ENCODE results near the gene COL11A2.

- TF ChIP-seq, protein P1, sequence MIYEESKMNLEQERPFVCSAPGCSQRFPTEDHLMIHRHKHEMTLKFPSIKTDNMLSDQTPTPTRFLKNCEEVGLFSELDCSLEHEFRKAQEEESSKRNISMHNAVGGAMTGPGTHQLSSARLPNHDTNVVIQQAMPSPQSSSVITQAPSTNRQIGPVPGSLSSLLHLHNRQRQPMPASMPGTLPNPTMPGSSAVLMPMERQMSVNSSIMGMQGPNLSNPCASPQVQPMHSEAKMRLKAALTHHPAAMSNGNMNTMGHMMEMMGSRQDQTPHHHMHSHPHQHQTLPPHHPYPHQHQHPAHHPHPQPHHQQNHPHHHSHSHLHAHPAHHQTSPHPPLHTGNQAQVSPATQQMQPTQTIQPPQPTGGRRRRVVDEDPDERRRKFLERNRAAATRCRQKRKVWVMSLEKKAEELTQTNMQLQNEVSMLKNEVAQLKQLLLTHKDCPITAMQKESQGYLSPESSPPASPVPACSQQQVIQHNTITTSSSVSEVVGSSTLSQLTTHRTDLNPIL (CRISPR knock-in tag; IDR thresholded peaks at IDR 0.05; ENCODE audit: low read depth): no peak
- TF ChIP-seq ZC3H10 (CRISPR knock-in tag; IDR thresholded peaks at IDR 0.05) (no peak), POU6F1 (CRISPR knock-in tag; IDR thresholded peaks at IDR 0.05; ENCODE audit: borderline replicate concordance, low read depth) (no peak), ISL1 (CRISPR knock-in tag; IDR thresholded peaks at IDR 0.05) (no peak), GLIS3 (CRISPR knock-in tag; IDR thresholded peaks at IDR 0.05) (no peak)
- TF ChIP-seq, protein P2, sequence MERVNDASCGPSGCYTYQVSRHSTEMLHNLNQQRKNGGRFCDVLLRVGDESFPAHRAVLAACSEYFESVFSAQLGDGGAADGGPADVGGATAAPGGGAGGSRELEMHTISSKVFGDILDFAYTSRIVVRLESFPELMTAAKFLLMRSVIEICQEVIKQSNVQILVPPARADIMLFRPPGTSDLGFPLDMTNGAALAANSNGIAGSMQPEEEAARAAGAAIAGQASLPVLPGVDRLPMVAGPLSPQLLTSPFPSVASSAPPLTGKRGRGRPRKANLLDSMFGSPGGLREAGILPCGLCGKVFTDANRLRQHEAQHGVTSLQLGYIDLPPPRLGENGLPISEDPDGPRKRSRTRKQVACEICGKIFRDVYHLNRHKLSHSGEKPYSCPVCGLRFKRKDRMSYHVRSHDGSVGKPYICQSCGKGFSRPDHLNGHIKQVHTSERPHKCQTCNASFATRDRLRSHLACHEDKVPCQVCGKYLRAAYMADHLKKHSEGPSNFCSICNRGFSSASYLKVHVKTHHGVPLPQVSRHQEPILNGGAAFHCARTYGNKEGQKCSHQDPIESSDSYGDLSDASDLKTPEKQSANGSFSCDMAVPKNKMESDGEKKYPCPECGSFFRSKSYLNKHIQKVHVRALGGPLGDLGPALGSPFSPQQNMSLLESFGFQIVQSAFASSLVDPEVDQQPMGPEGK (CRISPR knock-in tag; IDR thresholded peaks at IDR 0.05; ENCODE audit: borderline replicate concordance): no peak
Observed at GRCh38 chr6:33116841-33117711, 75.2 kb downstream of the COL11A2 start.

Data from SK-N-SH treated with all-trans-retinoic acid at 6 μM for 48 hours (cell line).